NCI-H1417 (cell line): ENCODE measurements around the gene MCF2.
"Not testable (repeated sequence)": the region's sequence is repeated elsewhere in the genome, so short reads cannot be mapped to it uniquely, and the experiment has no call there.

ENCODE experiments used
- DNase-seq, 3 experiments: peaks; one replicate each; lab custom pipeline; 2025; lab: John Stamatoyannopoulos, UW

Gene MCF2

DNA sequence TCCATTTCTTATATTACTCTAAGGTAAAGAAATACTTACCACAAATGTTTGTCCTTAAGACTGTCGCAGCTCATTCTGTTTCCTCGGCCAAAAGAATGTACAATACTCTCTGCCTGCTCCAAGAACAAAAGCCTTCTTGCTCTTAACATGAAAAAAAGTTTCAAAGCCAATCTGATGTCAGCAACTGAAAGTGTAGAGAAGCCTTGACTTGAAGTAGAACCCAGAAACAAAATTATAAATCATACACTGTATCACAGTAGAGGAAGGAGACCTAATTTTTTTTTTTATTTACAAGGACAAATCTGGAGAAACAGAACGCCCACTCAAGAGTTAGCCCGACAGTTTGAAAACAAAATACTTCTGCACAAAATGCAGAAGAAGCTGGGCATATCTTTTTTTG, at the start of gene MCF2:
Gene MCF2 (minus strand): TSS at position 101 of the 400 bp plus-strand sequence. CDS start 56,423 bp downstream, outside the sequence.
- DNase-seq, result no peak

DNA sequence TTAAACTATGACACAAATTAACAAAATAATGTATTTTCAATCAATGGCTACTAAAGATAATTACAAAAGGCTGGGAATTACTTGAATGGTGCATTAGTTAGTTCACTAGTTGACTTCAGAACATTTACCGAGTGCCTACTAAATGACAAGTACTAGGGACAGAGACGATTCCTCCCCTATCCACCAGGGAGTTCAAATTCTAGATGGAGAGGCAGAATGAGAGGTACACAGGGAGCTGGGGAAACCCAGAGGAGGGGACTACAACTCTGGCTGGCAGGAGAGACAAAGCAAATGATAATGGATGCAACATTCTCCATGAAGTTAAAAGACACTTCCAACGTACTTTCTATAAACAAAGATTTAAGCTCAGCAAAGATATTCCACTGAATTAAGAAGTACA, 43.1 kb upstream of the MCF2 start:
- DNase-seq, result no peak

- DNase-seq, result no peak
Measured at GRCh38 chrX:139750390-139750789, 42.4 kb upstream of the MCF2 start.

- no peak for DNase-seq
Measured at GRCh38 chrX:139739138-139739537, 31.2 kb upstream of the MCF2 start.

DNA sequence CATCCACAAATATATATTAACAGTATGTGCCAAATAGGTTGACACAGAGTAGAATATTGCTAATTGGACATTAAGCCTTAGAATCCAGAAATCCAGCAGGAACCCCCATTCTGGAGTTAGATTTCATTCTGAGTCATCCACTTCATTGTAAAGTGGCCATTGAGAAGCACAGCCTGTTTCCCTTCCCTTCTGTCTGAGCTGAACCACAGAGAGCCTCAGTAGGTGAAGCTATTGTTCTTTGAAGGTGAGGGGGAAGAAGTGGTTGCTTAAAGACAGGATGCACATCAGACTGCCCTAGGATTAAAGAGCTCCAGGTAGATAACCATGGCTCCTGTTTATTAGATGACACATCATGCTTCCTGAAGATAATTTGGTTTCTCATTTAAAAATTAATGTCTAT, 30.6 kb upstream of the MCF2 start:
- no peak for DNase-seq

DNA sequence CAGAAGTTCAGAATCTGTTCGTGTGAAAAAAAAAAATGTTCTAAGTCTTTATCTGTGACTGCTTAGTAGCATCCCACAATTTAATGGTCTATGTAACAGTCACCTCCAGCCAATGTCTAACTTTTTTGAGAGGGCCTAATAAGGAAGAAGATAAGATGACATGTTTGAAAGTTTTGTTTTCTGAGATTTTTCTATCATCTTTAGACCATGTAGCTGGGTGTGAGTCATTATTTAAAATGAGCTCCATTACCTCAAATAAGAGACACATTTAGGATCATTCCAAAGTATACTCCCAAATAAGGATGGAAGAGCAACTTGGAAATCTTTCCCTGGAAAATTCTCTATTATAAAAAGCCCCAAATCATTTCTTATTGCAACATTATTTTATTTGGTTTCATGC, 28.2 kb upstream of the MCF2 start:
- no peak for DNase-seq

GRCh38 chrX:139734996-139735395, 27.0 kb upstream of the MCF2 start:
- DNase-seq, result no peak

GRCh38 chrX:139725720-139726119, 17.8 kb upstream of the MCF2 start:
- no peak for DNase-seq

- no peak for DNase-seq
Measured at GRCh38 chrX:139724626-139725025, 16.7 kb upstream of the MCF2 start.

- DNase-seq, result no peak
Measured at GRCh38 chrX:139720979-139721378, 13.0 kb upstream of the MCF2 start.

DNA sequence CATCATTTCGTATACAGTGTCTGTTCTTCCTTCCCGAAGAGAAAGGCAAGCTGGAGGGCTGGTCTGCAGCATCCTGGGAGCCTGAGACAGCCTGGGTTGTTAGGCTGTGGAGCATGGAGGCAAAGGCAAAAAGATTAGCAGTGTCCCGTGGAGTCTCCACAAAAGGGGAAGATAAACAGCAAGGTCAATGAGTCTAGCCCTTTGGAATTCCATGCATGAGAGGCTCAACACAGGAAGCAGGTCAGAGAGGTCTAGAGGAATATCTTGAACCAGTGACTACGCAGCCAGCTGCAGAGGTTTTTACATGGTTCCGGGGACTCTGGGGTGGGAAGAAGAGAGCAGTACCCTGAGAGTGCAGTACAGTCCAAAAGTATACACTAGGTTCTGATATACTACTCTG, 12.2 kb upstream of the MCF2 start:
- DNase-seq, result no peak

GRCh38 chrX:139702658-139703057, 5.3 kb downstream of the MCF2 start:
- no peak for DNase-seq

DNA sequence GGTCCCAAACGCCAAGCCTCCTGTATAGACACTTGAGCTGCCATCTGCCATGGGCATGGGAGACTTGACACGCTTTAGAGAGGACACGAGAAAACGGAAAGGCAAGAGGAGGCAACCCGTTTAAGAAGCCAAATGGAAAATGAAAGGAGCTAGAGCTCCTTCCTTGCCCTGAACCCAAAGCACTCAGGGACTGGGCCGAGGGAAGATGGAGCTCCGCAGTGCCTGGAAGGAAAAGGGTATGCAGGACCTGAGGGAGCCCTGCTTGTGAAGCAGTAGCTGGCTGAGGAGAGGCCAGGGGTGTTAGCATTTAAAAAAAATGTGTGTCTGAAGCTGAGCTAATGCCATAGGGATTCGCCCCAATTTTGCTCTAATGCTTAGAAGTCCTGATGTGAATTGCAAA, 15.1 kb downstream of the MCF2 start:
- DNase-seq, result no peak

DNA sequence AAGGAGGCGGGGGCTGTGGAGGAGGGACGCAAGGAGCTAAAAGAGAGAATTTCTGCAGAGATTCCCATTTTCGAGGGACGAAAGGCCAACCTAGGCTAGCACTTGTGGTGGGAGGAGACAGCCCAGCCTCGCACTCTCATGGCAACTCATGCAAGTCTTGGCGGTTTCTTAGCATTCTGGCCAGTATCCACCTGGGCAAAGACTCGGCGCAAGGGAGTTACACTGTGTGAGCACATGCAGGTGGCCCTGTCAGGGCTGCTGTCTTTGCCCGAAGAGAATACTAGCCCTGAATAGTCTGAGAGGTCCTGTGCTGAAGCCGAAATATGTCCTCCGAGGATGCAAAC, 15.5 kb downstream of the MCF2 start:
- DNase-seq, result no peak

DNA sequence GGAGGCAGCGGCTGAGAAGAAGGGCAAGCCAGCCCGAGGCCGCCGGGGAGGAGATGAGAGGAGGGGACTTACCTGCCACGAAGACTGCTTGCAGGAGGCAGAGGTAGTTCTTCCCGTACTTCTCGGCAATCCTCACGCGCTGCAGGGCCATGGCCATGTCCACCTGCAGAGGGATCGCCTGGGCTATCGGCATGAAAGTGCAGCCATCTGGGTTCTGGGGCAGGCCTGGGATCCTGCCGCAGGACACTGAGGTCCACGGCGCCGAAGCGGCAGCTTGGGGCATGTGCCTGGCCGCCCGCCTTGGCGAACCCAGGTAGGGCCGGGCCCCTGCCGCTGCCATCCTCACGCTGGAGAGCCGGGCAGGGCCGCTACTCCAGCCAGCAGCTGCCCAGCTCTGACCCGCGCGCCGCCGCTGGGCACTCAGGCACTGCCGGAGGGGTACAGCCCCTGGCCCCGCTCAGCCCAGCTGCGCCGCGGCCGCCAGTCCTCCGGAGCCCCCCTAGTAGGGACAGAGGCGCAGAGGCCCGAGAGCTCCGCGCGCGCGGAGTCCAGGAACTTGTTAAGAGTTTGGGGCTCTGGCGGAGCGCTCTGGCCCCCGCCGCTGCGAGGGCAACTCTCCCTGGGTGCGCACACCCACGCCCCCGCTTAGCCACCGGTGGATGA, 16.0 kb downstream of the MCF2 start:
- no peak for DNase-seq

DNA sequence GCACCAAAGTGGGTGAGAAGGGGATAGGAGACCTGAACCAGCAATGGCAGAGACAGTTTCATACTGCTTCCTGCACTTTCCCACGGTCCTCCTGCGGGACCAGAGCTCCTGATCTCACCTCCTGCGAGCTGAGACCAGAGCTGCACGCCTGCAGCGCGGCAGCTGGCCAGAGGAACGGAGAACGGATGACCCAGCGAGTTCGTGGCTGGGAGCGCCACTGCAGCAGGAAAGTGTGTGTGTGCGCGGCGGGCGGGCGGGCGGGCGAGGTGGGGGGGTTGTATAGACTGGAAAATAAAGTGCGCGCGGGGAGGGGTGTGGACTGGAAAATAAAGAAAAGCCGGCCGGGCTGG, 16.5 kb downstream of the MCF2 start:
- DNase-seq, result no peak

GRCh38 chrX:139685175-139685574, 22.8 kb downstream of the MCF2 start:
- DNase-seq, result not testable (repeated sequence)

DNA sequence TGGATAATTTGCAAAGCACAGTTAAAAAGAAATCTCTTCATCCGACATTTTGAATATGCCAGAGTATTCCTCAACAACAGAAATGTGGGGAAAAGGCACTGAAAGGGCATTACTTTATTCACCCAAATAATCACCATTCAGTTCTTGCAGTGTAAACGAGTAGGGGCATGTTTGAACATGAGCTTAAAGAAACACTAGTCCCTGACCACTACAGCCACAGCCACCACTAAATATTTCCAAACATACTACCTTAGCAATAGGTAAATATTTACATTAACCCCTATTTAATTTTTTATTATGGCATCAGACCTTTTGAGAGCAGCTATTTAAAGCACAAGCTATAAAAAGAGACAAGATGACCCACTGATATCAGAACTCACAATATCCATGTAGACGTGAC, 27.6 kb downstream of the MCF2 start:
- DNase-seq, result no peak

- DNase-seq, result no peak
Measured at GRCh38 chrX:139647597-139647996, 60.4 kb downstream of the MCF2 start.

- DNase-seq, result no peak
Measured at GRCh38 chrX:139642241-139642927, 65.6 kb downstream of the MCF2 start.

DNA sequence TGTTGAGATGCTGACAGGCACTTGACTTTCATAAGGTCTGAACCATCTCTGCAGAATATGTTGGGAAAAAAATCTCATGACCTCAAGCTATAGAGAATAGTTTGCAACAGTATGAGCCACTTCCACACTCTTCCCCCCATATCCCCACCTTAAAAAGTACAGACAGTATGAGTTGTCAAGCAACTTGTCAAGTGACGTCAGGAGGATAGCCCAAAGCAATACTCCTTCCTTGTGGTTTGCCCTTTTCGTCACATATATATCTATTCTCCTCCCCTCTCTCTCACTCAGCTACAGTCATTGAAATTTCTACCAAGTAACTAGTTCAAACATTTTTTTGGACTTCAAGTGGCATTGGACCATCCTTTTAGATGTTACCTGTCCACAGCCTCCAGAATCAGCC, 67.7 kb downstream of the MCF2 start:
- no peak for DNase-seq

- DNase-seq, result no peak
Measured at GRCh38 chrX:139639253-139639652, 68.7 kb downstream of the MCF2 start.

GRCh38 chrX:139600105-139600504, 107.9 kb downstream of the MCF2 start:
- DNase-seq, result no peak

DNA sequence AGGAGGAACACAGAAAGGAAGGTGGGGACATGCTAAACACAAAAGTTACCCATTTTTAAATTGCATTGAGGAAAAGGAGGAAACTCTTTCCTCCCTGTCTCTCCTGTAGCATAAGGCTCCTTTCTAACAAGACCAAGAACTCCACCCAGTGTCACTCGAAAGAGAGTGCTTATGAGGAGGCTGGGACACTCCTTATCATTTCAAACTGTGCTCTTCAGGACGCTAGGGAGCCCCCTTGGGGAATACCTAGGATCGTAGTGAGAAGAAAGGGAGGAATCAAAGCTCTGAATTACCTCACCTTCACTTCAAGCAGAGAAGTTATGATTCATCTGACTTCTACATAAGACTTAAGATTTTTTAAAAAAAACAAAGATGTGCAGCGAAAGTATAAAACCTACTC, 111.9 kb downstream of the MCF2 start:
- no peak for DNase-seq
